Erythroblast (primary cell): ENCODE results near the gene RHEX.

Experiments
- GATA1 ChIP-seq: IDR thresholded peaks from 2 replicates; pipeline ENCODE4 v1.6.1; 2011; ENCODE audit warnings: low read depth, mild to moderate bottlenecking, control low read depth, low read length, moderate library complexity
- POLR2A ChIP-seq: IDR thresholded peaks from 2 replicates; pipeline ENCODE4 v1.6.1; 2011; ENCODE audit warnings: mild to moderate bottlenecking, low read length

DNA sequence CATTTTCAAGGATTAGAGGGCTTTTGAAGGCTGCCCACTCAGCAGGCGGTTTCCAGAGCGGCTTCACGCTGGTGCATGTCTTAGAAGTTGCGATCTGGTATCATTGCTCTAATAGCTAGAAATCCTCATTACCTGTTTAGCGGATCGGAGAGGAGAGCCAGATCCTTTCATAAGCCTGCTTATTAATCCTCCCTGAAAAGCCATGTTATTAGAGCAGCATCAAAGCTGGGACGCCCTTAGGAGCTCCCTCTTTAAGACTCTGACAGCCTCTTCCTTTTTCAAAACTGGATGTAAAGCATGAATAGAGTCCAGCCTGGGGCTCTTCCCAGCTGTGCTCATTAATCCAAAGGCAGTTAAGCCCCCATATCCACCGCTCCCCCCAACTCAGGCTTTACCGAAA lies 15.4 kb upstream of the RHEX start:
- TF ChIP-seq POLR2A = no peak
- TF ChIP-seq GATA1 = no peak
